CD4-positive, alpha-beta T cell (primary cell): ENCODE measurements around the gene ATXN1. TPM values are rescaled to one million over a fixed set of nuclear protein-coding genes. Genes with fewer than 3 reads are reported as not detected.

Experiments
- ATAC-seq: fragments of 200-7000 bp; cut with Tn5 transposase; one replicate; pipeline ENCODE4 v1.10.0; 2022; ENCODE audit warnings: mild to moderate bottlenecking; ENCODE audit not compliant: poor library complexity
- CTCF ChIA-PET: fragments of 350-600 bp; sonication (Branson Sonifier 250); formaldehyde crosslinking; loops from one replicate; lab custom pipeline; 2021; ENCODE audit warnings: antibody characterized with exemption, inconsistent platforms; lab: Charles Lee
- POLR2A ChIA-PET: fragments of 350-600 bp; sonication (Branson Sonifier 250); formaldehyde crosslinking; loops from one replicate; lab custom pipeline; 2021; ENCODE audit warnings: antibody characterized with exemption, inconsistent platforms; lab: Charles Lee
- DNase-seq, 14 experiments: peaks; one replicate each; pipeline ENCODE4 v3.0.0-alpha.2; 2013 to 2020; ENCODE audit warnings: mixed read lengths in 2 of 14
- H3K27ac ChIP-seq, 2 donors: one replicate each; pipeline versions ENCODE4 v1.5.1 to v1.7.0; 2013; ENCODE audit warnings: low read length in 2 of 2, low read depth in 1 of 2, mild to moderate bottlenecking in 1 of 2
- H3K27me3 ChIP-seq, 2 experiments: 1 replicate in 1 of 2; 2 replicates in 1 of 2; pipeline versions ENCODE4 v1.6.1 to v1.7.0; 2013; ENCODE audit warnings: low read length in 2 of 2, control low read depth in 1 of 2, mild to moderate bottlenecking in 1 of 2, moderate library complexity in 1 of 2; ENCODE audit not compliant: insufficient read depth in 2 of 2, control insufficient read depth in 1 of 2
- H3K36me3 ChIP-seq: one replicate; pipeline ENCODE4 v1.6.1; 2013; ENCODE audit warnings: low read length, control low read depth; ENCODE audit not compliant: insufficient read depth
- H3K4me1 ChIP-seq: one replicate; pipeline ENCODE4 v1.6.1; 2013; ENCODE audit warnings: low read length, control low read depth; ENCODE audit not compliant: insufficient read depth
- H3K4me3 ChIP-seq: one replicate; pipeline ENCODE4 v1.5.1; 2013; ENCODE audit warnings: mild to moderate bottlenecking, low read length, moderate library complexity
- H3K9me3 ChIP-seq, 2 experiments: 1 replicate in 1 of 2; 2 replicates in 1 of 2; pipeline versions ENCODE4 v1.6.1 to v1.7.0; 2013; ENCODE audit warnings: low read length in 2 of 2, mild to moderate bottlenecking in 2 of 2, control low read depth in 1 of 2, moderate library complexity in 1 of 2; ENCODE audit not compliant: control insufficient read depth in 1 of 2, insufficient read depth in 1 of 2
- H3K27ac Mint-ChIP-seq: one replicate; pipeline ENCODE4 v1.8.0; 2020; ENCODE audit warnings: mixed read lengths
- H3K27me3 Mint-ChIP-seq: one replicate; pipeline ENCODE4 v1.8.0; 2021; ENCODE audit warnings: mixed read lengths
- H3K36me3 Mint-ChIP-seq: one replicate; pipeline ENCODE4 v1.8.0; 2021; ENCODE audit warnings: low read depth, mixed read lengths
- H3K4me1 Mint-ChIP-seq: one replicate; pipeline ENCODE4 v1.8.0; 2021; ENCODE audit warnings: low read depth, mixed read lengths
- H3K4me3 Mint-ChIP-seq: one replicate; pipeline ENCODE4 v1.8.0; 2020; ENCODE audit warnings: mild to moderate bottlenecking, mixed read lengths
- H3K9me3 Mint-ChIP-seq: one replicate; pipeline ENCODE4 v1.8.0; 2020; ENCODE audit warnings: mixed read lengths
- CTCF ChIP-seq: fragments of 200-600 bp; IDR thresholded peaks from one replicate; pipeline ENCODE4 v1.8.0; 2022; ENCODE audit warnings: antibody characterized with exemption, mild to moderate bottlenecking
- intact Hi-C, 2 experiments: fragments of 100-400 bp; cut with DNase I in 1 of 2; cut with micrococcal nuclease in 1 of 2; formaldehyde crosslinking; loops; one replicate each; pipeline versions ENCODE4 v1.15.1 to v1.9.0; 2023 to 2025; cut with DNase I, micrococcal nuclease
- total RNA-seq, 174 experiments: library from RNA in 2 of 174; stranded (reverse) in 2 of 174; gene quantifications; one replicate each; pipeline ENCODE4 v1.2.3 and lab custom pipeline; 2021 to 2026

Gene ATXN1
- total RNA-seq, 2 experiments from 2014 or later: 74.2 to 76.7 TPM

DNA sequence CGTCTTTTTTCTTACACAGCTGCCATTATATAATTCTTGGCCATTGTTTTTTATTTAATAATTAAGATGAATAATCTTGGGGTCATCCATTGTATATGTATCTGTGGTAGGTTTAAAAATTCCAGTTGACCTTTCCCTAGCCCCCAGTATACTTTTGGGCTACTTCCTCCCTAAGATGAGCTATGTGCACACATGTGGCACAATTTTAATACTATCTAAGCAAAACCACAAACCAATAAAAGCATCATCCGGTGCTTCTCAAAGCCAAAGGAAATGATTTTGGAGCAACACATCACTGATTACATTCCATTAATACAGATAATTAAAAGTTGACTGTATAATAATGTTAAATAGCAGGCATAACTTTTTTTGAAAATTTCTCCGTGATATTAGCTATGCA is 161.2 kb downstream of the ATXN1 start:
- no peak for ATAC-seq
- DNase-seq: peak in 1 of 14 experiments; percentile 45
- Histone ChIP-seq H3K4me1 (peaks cover 13% of the 10 kb centered on the region), H3K36me3 (no peaks in the 10 kb centered on the region), H3K27ac (no peak overlapping the region), H3K27me3 (no peaks in the 10 kb centered on the region), H3K4me3 (no peak overlapping the region), H3K9me3 (no peaks in the 10 kb centered on the region)
- Mint-ChIP-seq H3K4me1 (peaks cover 33% of the 10 kb centered on the region), H3K27me3 (no peaks in the 10 kb centered on the region), H3K9me3 (no peaks in the 10 kb centered on the region), H3K36me3 (no peaks in the 10 kb centered on the region), H3K4me3 (no peak overlapping the region), H3K27ac (no peak overlapping the region)
- POLR2A ChIA-PET: interaction anchor here (0.5 to 1.0 kb wide), 4 partner anchors 8 to 131 kb away, joined by 3 to 4 read pairs (median 4); no protein-coding TSS in a partner anchor
- CTCF ChIA-PET: no interaction called here
- intact Hi-C loops: no loop called here
- TF ChIP-seq CTCF: no peak

GRCh38 chr6:16596616-16597331 is 164.5 kb downstream of the ATXN1 start:
- Histone ChIP-seq H3K27ac (no peak overlapping the region), H3K36me3 (no peaks in the 10 kb centered on the region), H3K9me3 (no peaks in the 10 kb centered on the region), H3K4me3 (no peak overlapping the region), H3K27me3 (no peaks in the 10 kb centered on the region), H3K4me1 (peaks cover 6% of the 10 kb centered on the region)
- Mint-ChIP-seq H3K9me3 (no peaks in the 10 kb centered on the region), H3K4me1 (peaks cover 22% of the 10 kb centered on the region), H3K36me3 (no peaks in the 10 kb centered on the region), H3K27ac (no peak overlapping the region), H3K27me3 (no peaks in the 10 kb centered on the region), H3K4me3 (no peak overlapping the region)
- intact Hi-C loops: no loop called here
- CTCF ChIA-PET: no interaction called here
- POLR2A ChIA-PET: no interaction called here
- TF ChIP-seq CTCF: no peak
- no peak for ATAC-seq
- no peak for DNase-seq

- peaks cover 6% of the 10 kb centered on the region for H3K4me1 ChIP-seq
- no peak overlapping the region for H3K27ac Mint-ChIP-seq
- H3K36me3 ChIP-seq: no peaks in the 10 kb centered on the region
- no peak overlapping the region for H3K27ac ChIP-seq
- H3K27me3 ChIP-seq: no peaks in the 10 kb centered on the region
- no peaks in the 10 kb centered on the region for H3K9me3 ChIP-seq
- no peak overlapping the region for H3K4me3 Mint-ChIP-seq
- no peaks in the 10 kb centered on the region for H3K36me3 Mint-ChIP-seq
- no peaks in the 10 kb centered on the region for H3K9me3 Mint-ChIP-seq
- peaks cover 15% of the 10 kb centered on the region for H3K4me1 Mint-ChIP-seq
- H3K27me3 Mint-ChIP-seq: no peaks in the 10 kb centered on the region
- ChIA-PET CTCF (interaction anchor here (1.0 kb wide), 1 partner anchor 17 kb away, joined by 3 read pairs; no protein-coding TSS in a partner anchor), POLR2A (no interaction called here)
- no peak overlapping the region for H3K4me3 ChIP-seq
- ATAC-seq (no peak), DNase-seq (no peak)
- intact Hi-C loops: no loop called here
- TF ChIP-seq CTCF: no peak
Measured at GRCh38 chr6:16595514-16596120, 165.6 kb downstream of the ATXN1 start.
